TTC549 (cell line): Measurements from ENCODE around the gene NOL3.

Source experiments
- FAIRE-seq: peaks from 2 replicates; lab custom pipeline; 2012; peaks lifted over from hg19 to GRCh38; lab: Jason Lieb, UNC

Gene NOL3

DNA sequence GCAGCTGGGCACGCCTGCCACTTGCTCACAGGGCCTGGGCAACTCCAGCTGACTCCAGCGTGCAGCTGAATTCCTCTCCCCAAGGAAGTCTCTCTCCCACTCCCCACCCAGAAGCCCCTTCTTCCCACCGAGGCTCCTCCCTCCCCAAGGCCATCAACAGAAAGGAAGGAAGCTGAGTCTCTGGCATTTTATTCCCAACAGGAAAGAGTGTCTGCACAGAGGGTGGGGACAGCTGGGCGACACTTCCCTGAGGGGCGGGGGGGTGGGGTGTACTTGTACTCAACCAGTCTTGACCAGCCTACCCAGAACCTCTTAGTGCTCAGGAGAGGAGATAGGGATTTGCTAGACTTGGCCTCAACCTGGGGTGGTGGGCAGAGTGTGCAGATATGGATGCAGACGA is 19.7 kb downstream of the NOL3 start, which contains the start of gene EXOC3L1:
Gene EXOC3L1 (minus strand): TSS at position 96 of the 400 bp plus-strand sequence. CDS start 460 bp downstream, outside the sequence.
- no peak for FAIRE-seq

DNA sequence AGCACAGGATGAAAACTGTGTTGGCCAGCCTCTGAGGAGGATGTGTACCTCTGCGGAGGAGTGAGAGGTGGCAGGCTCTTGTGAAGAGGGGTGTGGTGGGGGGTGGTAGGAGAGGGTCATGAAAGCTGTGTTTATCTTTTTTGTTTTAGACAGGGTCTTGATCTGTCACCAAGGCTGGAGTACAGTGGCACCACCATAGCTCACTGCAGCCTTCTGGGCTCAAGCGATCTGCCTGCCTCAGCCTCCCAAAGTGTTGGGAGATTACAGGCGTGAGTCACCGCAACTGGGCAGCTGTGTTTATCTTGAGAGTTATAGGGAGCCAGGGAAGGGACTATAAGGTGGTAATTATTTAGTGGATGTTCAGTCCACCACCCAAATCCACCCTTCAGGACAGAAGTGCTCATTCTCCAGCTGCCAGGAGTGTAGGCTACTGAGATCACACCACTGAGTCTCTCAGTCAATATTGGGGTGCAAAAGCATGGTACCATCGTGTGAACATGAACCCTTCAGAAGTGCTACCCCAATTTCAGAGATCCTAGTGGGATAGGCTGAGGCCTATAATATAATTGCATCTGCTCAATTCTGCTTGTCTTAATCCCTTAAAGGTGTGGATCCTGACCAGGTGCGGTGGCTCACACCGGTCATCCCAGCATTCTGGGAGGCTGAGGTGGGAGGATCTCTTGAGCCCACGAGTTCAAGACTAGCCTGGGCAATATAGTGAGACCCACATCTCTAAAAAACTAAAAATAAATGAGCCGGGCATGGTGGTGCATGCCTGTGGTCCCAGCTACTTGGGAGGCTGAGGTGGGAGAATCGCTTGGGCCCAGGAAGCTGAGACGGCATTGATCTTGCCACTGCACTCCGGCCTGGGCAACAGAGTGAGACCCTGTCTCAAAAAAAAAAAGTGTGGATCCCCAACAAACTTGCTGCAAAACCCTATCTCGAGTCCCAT is 20.4 kb downstream of the NOL3 start:
- FAIRE-seq, result no peak

DNA sequence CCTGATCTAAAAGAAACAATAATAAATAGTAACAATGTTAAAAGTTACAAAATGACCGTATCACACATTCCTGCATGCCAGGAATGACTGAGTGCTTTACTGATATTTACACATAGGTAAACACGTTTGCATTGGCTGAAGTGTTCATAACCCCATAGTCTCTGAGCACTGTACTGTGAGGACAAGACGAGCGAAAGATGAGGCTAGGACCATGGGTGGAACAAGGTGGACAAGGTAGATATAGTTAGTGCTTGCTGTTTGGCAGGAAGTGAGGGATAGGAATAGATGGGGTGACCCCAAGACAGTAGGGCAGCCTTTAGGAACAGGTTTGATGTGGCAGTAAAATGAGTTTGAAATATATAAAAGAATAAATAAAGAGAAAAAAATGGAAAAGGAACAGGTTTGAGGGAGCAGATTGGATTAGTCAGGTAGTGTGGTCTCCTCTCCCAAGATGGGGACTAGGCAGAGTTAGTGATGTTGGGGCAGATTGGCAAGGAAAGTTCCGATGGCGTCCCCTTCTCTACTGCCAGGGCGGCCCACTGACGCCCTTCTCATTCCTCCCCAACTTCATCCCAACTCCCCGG is 21.2 kb downstream of the NOL3 start:
- FAIRE-seq, result no peak

DNA sequence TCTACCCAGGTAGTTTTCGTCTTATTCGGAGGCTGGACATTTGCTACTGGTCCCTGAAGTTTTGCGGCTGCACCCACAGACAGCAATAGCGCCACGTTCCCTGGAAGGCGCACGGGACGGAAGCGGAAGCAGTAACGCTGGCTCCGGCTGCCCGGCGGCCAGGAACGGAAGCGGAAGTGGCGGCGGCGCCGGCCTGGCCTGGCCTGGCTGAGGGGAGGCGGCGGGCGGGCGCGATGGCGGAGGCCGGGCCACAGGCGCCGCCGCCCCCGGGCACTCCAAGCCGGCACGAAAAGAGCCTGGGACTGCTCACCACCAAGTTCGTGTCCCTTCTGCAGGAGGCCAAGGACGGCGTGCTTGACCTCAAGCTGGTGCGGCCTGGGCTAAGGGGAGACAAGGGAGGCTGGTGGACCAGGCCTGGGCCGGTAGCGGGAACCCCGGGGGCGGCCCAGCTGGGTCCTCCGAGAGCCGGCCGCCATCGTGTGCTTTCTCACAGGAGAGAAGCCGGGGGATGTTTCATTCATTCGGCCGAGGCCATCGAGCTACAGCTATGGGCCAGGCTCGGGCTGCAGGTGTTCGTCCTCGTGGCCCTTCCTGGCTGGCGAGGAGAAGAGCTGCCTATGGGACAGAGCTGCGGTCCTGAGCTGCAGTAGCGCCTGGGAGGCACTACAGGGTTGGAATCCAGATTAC is 21.8 kb downstream of the NOL3 start, which contains the start of gene E2F4:
Gene E2F4 (plus strand): TSS at position 161 of the 687 bp plus-strand sequence. CDS start 73 bp downstream, at position 234.
- no peak for FAIRE-seq

DNA sequence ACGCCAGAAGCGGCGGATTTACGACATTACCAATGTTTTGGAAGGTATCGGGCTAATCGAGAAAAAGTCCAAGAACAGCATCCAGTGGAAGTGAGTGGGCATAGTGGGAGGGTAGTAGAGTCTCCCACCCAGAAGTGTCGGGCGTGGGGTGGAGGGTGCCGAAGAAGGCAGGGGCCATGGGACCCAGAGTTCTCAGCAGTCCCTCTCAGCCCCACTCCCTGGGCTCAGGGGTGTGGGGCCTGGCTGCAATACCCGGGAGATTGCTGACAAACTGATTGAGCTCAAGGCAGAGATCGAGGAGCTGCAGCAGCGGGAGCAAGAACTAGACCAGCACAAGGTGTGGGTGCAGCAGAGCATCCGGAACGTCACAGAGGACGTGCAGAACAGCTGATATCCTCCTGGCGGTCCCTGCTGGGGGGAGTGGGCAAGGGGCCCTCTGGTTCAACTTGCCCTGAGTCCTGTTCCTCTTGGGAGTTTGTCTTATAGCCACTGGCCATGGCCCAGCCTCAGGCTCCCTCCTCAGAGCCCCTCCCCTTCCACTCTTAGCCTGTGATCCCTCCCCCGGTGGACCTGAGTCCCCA is 22.5 kb downstream of the NOL3 start:
- FAIRE-seq, result no peak

DNA sequence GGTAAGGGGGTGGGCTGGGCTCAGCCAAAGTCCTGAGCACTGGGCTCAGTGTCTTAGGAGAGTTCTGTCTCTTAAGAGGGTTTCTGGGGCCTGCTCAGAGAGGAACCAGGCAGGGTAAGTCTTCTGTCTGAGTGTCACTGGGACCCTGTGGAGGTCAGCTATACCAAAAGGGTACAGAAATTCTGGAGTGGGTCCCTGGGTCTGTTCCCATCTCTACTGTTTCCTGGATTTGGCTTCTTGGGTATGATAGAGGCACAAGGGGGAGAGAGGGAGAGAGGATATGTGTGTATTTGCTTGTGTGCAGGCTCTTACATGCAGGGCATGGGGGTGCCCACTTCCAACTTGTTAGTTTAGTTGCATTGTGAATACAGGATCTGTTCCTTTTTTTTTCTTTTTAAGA is 23.2 kb downstream of the NOL3 start:
- FAIRE-seq, result no peak

DNA sequence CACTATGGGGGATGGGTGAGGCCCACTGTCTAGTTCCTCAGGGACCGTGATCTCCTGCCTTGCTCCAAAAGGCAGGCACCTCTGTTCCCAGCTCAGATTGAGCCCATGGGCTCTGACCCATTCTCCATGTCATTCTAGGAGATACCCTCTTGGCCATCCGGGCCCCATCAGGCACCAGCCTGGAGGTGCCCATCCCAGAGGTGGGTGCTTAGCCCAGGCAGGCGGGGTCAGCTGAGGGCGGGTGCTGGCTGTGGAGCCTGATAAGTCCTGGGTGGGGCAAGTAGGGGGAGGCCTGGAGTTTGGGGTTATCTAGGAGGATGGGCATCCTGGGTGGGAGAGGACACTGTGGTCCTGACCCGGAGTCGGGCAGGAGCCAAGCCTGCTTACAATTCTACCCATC is 23.9 kb downstream of the NOL3 start:
- FAIRE-seq, result no peak

DNA sequence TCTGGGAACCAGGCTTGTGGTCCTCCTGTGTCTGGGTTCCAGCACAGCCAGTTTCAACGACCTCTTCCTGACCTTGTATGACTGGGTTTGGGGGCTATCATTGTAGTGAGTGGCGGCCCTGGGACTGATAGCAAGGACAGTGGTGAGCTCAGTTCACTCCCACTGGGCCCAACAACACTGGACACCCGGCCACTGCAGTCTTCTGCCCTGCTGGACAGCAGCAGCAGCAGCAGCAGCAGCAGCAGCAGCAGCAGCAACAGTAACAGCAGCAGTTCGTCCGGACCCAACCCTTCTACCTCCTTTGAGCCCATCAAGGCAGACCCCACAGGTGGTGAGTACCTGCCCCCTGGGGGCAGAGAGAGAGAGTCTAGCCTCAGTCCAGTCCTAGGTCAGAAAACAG is 25.3 kb downstream of the NOL3 start:
- no peak for FAIRE-seq

DNA sequence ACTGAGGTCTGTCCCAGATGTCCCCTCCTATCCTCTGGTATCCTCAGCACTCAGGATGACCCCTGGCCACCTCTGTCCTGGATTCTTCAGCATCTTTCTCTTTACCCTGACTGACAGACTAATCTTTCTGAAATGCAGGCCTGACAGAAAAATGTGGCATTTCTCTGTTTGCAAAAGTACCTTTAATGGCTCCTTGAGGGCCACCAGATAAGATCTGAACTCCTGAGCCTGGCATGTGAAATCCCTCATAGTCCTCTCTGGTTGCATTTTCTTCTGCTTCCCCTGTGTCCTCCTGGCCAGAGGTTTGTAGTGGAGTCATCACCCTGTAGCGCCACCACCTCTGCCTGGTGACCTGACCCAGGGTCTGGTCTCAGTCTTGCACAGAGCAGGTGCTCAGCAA is 26.5 kb downstream of the NOL3 start:
- no peak for FAIRE-seq

DNA sequence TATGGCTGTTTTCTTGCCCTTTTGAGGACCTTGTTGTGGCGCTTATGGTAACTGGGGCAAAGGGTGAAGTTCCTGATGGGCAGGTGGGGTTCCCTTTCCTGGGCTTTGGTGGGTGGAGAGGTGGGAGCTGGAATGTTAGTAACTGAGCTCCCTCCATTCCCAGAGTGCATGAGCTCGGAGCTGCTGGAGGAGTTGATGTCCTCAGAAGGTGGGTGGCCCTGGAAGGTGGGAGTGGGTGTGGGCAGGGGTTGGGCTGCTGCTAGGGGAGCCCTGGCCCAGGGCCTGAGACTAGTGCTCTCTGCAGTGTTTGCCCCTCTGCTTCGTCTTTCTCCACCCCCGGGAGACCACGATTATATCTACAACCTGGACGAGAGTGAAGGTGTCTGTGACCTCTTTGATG is 27.4 kb downstream of the NOL3 start:
- no peak for FAIRE-seq

DNA sequence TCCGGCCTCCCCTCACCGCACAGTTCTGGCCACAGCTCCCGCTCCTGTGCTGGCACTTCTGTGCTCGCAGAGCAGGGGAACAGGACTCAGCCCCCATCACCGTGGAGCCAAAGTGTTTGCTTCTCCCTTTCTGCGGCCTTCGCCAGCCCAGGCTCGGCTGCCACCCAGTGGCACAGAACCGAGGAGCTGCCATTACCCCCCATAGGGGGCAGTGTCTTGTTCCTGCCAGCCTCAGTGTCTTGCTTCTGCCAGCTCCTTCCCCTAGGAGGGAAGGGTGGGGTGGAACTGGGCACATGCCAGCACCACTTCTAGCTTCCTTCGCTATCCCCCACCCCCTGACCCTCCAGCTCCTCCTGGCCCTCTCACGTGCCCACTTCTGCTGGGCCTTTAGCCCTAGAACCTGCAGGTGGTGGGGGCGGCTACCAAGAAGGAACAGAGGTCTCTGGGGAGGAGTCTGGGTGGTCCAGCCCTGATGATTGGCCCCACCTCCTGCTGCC is 27.9 kb downstream of the NOL3 start:
- no peak for FAIRE-seq

DNA sequence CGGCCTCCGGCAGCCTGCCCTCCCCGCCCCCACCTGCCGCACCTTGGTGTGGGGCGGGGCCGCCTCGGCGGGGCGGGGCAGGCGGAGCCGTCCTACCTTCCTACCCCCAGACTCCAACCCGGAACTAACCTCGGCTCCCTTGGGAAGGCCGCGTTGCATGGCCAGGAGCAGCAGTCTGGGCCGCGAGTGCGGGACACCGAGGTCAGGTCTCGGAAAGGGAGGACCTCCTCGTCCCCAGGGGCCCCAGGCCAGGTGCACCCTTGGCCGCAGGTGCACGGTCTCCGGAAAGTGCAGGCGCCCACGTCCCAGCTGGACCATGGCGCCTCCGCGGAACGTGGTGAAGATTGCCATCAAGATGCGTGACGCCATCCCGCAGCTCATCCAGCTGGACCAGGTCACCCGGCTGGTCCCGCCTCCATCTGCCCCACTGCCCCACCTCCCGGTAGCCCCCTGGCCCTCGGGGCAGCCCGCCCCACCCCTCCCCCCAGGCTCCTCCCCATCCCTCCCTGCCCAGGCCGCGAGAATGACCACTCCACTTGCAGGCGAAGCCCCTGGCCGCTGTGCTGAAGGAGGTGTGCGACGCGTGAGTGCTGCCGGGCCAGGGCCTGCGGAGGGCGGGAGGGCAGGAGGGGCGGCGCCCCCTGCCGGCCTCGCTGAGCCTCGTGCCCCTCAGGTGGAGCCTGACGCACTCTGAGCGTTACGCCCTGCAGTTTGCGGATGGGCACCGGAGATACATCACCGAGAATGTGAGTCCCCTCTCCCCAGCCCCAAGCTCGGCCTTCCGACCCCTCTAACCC is 28.9 kb downstream of the NOL3 start, which contains the start of gene ELMO3:
Gene ELMO3 (plus strand): TSS at position 121 of the 797 bp plus-strand sequence. CDS start 196 bp downstream, at position 317.
- FAIRE-seq, result no peak

DNA sequence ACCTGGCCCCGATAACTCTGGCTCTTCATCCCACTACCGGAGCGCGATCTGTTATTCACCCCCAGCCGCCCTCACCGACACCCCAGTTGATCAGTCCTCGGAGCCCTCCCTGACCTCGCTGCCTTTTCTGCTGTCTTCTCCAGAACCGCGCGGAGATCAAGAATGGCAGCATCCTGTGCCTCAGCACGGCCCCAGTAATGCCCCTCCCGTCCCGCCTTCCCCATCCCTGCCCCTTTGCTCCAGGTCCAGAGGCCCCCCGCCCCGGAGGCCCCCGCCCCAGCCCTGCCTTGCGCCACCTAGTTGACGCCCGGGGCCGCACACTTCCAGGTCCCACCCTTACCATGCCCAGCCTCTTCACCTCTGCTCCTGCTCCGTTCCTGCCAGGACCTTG is 29.5 kb downstream of the NOL3 start:
- FAIRE-seq, result no peak

DNA sequence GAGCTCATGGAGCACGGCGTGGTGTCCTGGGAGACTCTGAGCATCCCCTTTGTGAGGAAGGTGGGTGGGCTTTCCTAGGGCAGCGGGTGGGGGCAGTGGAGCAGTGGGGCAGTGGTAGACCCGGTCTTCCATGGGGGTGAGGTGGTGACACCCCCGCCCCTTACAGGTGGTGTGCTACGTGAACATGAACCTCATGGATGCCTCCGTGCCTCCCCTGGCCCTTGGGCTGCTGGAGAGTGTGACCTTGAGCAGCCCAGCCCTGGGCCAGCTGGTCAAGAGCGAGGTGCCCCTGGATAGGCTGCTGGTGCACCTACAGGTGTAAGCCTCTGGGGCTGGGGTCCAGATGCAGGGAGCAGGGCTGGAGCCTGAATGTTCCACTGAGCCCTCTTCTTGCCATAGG is 30.2 kb downstream of the NOL3 start:
- FAIRE-seq, result no peak

DNA sequence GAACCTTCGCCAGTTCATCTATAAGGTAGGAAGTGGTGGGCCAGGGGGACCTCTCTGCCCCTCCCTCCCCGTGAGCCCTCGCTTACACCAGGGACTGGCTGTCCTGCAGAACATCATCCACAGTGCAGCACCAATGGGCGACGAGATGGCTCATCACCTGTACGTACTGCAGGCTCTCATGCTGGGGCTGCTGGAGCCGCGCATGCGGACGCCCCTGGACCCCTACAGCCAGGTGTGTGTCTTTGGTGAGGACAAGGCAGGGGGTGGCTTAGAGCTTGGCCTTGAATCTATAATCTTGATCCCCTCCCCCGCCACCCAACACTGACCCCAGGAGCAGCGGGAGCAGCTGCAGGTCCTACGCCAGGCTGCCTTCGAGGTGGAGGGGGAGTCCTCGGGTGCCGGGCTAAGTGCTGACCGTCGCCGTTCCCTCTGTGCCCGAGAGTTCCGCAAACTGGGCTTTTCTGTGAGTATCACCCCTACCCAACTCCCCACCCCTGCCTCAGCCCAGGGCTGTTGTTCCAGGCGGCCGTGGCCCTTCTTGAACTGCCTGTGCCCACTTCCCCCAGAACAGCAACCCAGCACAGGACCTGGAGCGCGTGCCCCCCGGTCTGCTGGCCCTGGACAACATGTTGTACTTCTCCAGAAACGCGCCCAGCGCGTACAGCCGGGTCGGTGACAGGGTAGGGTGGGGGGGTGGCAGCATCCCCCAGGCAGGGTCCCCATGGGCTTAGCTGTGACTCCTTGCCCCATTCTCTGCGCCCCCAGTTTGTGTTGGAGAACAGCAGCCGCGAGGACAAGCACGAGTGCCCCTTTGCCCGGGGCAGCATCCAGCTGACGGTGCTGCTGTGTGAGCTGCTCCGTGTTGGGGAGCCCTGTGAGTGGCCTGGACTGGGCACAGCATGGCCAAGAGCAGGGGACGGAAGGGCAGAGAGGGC is 31.3 kb downstream of the NOL3 start:
- FAIRE-seq, result no peak

DNA sequence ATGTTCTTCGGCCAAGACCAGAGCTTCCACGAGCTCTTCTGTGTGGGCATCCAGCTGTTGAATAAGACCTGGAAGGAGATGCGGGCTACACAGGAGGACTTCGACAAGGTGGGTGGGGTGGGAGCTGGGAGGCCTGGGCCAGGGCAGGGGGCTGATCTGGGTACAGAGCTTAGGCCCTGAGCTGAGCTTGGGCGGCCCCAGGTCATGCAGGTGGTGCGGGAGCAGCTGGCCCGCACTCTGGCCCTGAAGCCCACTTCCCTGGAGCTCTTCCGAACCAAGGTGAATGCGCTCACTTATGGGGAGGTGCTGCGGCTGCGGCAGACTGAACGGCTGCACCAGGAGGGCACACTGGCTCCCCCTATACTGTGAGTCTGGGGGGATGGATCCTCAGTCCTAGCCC is 32.1 kb downstream of the NOL3 start:
- no peak for FAIRE-seq

DNA sequence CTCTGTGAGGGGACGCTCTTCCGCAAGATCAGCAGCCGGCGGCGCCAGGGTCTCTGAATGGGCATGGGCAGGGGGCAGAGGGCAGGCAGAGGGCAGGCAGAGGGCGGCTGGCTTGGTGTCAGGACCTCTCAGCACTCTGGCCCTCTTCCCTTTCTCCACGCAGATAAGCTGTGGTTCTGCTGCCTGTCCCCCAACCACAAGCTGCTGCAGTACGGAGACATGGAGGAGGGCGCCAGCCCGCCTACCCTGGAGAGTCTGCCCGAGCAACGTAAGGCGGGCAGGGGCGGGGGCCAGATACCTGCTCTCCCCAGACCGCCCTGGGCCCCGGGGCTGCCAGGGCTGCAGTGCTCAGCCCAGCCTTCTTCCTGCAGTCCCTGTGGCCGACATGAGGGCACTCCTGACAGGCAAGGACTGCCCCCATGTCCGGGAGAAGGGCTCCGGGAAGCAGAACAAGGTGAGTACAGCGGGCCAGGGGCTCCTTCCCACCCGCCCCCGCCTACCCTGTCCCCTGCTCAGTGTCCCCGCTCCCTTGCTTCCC is 32.7 kb downstream of the NOL3 start:
- no peak for FAIRE-seq

DNA sequence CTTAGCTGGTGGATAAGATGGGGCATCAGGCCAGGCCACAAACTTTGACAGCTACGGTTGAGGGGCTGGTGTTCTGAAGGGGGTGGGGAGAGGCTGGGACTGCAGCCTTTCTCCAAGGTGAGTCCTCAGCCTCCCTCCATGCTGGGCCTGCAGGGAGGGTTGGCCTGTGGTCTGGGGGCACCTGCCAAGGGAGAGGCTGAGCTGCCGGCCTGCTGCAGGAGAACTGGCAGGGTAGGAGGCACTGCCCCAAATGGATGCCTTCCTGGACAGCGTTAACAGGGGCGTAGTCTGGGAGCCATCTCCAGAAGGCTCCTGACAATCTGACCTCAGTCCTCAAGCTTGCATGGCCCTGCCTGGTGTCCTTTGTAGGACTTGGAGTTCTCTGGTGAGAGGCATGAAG is 33.7 kb downstream of the NOL3 start:
- no peak for FAIRE-seq

DNA sequence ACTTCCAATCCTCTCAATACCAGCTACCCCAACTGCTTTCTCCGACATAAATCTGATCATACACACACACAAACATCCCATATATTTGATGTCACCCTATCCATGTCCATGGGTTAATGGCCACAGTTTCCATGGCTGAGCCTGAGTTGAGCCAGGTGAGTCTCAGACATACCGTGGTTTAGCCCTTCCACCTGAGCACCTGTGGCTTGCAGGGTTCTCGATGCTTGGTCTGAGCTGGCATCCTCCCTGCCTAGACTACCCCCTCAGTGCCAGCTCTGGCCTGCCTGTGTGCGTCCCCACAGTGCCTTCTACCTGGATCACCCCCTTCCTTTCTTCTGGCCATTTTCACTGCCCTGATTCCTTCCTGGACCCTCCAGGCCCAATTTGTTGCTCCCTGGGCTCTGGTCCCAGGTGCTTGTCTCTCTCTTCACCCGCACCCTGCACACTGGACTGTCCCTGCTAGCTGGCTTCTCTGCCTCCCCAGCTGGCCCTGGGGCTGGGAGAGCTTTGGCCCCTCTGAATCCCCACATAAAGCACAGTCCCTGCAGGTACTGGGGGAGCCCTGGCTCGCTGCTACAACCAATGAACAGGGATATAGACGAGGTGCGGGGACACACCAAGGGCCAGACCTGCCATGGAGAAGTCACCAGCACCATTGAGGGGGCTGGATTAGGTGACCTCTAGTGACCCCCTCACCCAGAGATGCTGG is 35.9 kb downstream of the NOL3 start:
- FAIRE-seq, result no peak
